Upper lobe of right lung (tissue), 1 donor: Measurements from ENCODE around the gene NTNG1. TPM values are rescaled to one million over a fixed set of nuclear protein-coding genes. Genes with fewer than 3 reads are reported as not detected.

Experiments used
- ATAC-seq: fragments of 200-7000 bp; cut with Tn5 transposase; one replicate; pipeline ENCODE4 v1.9.1; 2020; ENCODE audit warnings: mild to moderate bottlenecking, moderate library complexity
- DNase-seq: peaks from one replicate; pipeline ENCODE4 v3.0.0-alpha.2; 2020
- H3K27ac ChIP-seq: fragments of 200-600 bp; one replicate; pipeline ENCODE4 v1.8.0; 2022
- H3K27me3 ChIP-seq: fragments of 200-600 bp; one replicate; pipeline ENCODE4 v1.8.0; 2022; ENCODE audit warnings: mild to moderate bottlenecking
- H3K36me3 ChIP-seq: fragments of 200-600 bp; one replicate; pipeline ENCODE4 v1.8.0; 2022
- H3K4me1 ChIP-seq: fragments of 200-600 bp; one replicate; pipeline ENCODE4 v1.8.0; 2022
- H3K4me3 ChIP-seq: fragments of 200-600 bp; one replicate; pipeline ENCODE4 v1.8.0; 2022; ENCODE audit warnings: mild to moderate bottlenecking
- H3K9me3 ChIP-seq: fragments of 200-600 bp; one replicate; pipeline ENCODE4 v1.8.0; 2022
- CTCF ChIP-seq: fragments of 200-600 bp; IDR thresholded peaks from one replicate; pipeline ENCODE4 v1.8.0; 2022; ENCODE audit warnings: antibody characterized with exemption
- intact Hi-C: fragments of 100-400 bp; cut with DNase I; formaldehyde crosslinking; loops from one replicate; pipeline ENCODE4 v1.11.0; 2022
- total RNA-seq: library from RNA; stranded (reverse); fragmentation: NEBNext Ultra II Directional; extraction: Animal tissue kit (Norgen Biotek cat#: 25700); gene quantifications from one replicate; pipeline ENCODE4 v1.2.1, GENCODE V29; 2021
- donor health status: DM: no; HTN: yes; CAD: no; lungs with severe emphysema.

The NTNG1 gene
- total RNA-seq, 1 donor from 2014 or later: 12.6 TPM

- peaks cover 3% of the 10 kb centered on the region for H3K4me1 ChIP-seq
- H3K4me3 ChIP-seq: no peak overlapping the region
- H3K27ac ChIP-seq: no peak overlapping the region
- no peaks in the 10 kb centered on the region for H3K36me3 ChIP-seq
- no peaks in the 10 kb centered on the region for H3K9me3 ChIP-seq
- ATAC-seq: no peak
- no peak for DNase-seq
- no peak for TF ChIP-seq CTCF
- intact Hi-C loops: no loop called here
- H3K27me3 ChIP-seq: peaks cover 14% of the 10 kb centered on the region
These were observed 4.8 kb downstream of the NTNG1 start for GRCh38 chr1:107145637-107146036.

DNA sequence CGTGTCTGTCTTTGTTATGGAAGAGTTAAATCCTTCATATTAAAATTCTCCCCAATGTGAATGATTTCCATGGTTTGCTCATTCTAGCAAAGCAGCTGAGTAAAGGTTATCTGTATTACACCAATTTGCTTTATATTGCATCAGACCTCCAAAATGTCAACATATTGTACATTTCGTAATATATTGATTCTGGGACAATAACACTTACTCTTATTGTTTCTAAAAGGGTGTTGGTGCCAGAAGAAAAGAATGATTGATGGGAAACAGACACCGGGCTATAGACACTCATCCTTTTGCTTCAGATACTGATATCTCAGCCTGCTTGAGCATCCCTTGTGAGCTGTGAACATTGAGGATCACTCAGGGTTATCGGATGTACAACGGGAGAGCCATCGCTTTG lies 7.0 kb downstream of the NTNG1 start:
- Histone ChIP-seq H3K36me3 (no peaks in the 10 kb centered on the region), H3K27ac (no peak overlapping the region), H3K9me3 (no peaks in the 10 kb centered on the region), H3K27me3 (peaks cover 5% of the 10 kb centered on the region), H3K4me1 (no peaks in the 10 kb centered on the region), H3K4me3 (no peak overlapping the region)
- DNase-seq (no peak), ATAC-seq (no peak)
- TF ChIP-seq CTCF: no peak
- intact Hi-C loops: no loop called here

GRCh38 chr1:107149946-107150345 lies 9.1 kb downstream of the NTNG1 start:
- H3K27ac ChIP-seq: no peak overlapping the region
- intact Hi-C loops: no loop called here
- DNase-seq (no peak), ATAC-seq (no peak)
- no peaks in the 10 kb centered on the region for H3K36me3 ChIP-seq
- H3K27me3 ChIP-seq: no peaks in the 10 kb centered on the region
- no peak for TF ChIP-seq CTCF
- no peaks in the 10 kb centered on the region for H3K9me3 ChIP-seq
- no peak overlapping the region for H3K4me3 ChIP-seq
- no peaks in the 10 kb centered on the region for H3K4me1 ChIP-seq

DNA sequence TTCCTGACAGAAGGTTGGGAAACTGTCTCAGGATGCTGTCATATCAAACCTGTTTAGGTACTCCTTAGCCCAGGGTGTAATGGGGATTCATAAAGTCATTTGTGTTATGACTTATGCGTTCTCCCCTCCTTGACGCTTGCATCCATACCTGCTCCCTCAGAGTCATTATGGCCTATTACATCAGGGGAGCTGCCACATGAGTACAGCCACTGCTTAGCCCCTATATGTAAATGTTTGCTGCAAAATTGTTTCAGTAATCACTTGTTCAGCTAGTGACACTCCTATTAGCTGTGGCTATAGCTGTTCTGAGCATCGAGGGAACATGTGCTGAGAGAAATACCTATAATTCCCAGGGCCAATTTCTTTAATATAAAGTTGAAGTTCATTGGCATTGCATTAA lies 10.5 kb downstream of the NTNG1 start:
- Histone ChIP-seq H3K4me1 (no peaks in the 10 kb centered on the region), H3K27me3 (no peaks in the 10 kb centered on the region), H3K4me3 (no peak overlapping the region), H3K36me3 (no peaks in the 10 kb centered on the region), H3K9me3 (no peaks in the 10 kb centered on the region), H3K27ac (no peak overlapping the region)
- TF ChIP-seq CTCF: no peak
- no peak for ATAC-seq
- no peak for DNase-seq
- intact Hi-C loops: no loop called here

DNA sequence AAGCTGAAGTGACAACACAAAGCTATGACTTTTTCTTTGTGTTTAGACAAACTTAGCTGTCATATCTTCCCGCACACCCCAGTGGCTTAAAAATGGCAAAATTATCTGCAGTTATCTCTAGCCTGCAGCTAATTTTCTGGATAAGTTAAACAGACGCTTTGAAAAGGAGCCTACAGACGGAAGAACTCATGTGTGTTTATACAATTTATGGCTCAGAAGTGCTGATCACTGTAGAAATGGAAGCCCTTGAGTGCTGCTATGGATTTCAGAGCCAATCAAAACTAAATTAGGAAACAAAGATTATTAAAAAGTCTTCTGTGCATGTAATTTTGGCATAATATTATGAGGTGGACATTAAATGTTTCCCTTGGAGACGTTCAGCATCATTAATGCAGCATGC lies 11.6 kb downstream of the NTNG1 start:
- no peak for ATAC-seq
- intact Hi-C loops: no loop called here
- Histone ChIP-seq H3K4me1 (no peaks in the 10 kb centered on the region), H3K36me3 (no peaks in the 10 kb centered on the region), H3K4me3 (no peak overlapping the region), H3K27ac (no peak overlapping the region), H3K27me3 (no peaks in the 10 kb centered on the region), H3K9me3 (no peaks in the 10 kb centered on the region)
- no peak for TF ChIP-seq CTCF
- DNase-seq: no peak

DNA sequence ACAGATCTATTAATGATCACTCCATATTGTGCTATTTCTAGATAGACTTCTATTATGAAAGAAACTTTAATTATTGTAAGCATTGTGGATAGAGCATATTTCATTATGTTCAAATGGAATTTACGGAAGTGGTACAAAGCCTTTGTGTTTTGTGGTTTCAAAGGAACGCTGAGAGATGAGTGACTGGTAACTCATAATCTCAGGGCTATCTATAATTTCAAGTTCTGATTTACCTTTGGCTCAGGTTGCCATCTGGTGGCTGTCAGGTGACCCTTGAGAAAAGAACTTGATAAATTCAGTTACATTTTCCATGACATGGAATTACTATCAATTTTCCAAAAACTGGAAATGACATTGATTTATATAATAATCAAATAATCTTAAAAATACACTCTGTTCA lies 12.2 kb downstream of the NTNG1 start:
- DNase-seq (no peak), ATAC-seq (no peak)
- no peaks in the 10 kb centered on the region for H3K27me3 ChIP-seq
- H3K36me3 ChIP-seq: no peaks in the 10 kb centered on the region
- no peak overlapping the region for H3K4me3 ChIP-seq
- intact Hi-C loops: no loop called here
- H3K4me1 ChIP-seq: no peaks in the 10 kb centered on the region
- H3K27ac ChIP-seq: no peak overlapping the region
- H3K9me3 ChIP-seq: no peaks in the 10 kb centered on the region
- TF ChIP-seq CTCF: no peak
